K562 (cell line): Measurements from ENCODE around the gene NRXN2. TPM values are rescaled to one million over a fixed set of nuclear protein-coding genes. Genes with fewer than 3 reads are reported as not detected.

Source experiments
- ATAC-seq: fragments of 200-7000 bp; cut with Tn5 transposase; 3 replicates; pipeline ENCODE4 v1.9.1; 2020; ENCODE audit warnings: moderate library complexity
- BruUV-seq: library from RNA; stranded (reverse); fragments of 400-500 nt; replicated peaks from 2 replicates; lab custom pipeline; 2021; lab: Mats Ljungman, UMichigan
- CTCF ChIA-PET: fragments of 300-600 bp; formaldehyde crosslinking; extraction: SDS; loops from one replicate; lab custom pipeline; 2021; ENCODE audit warnings: low intra/inter-chr PET ratio; lab: Yijun Ruan, JAX
- POLR2A ChIA-PET: fragments of 300-600, 350-650 bp; sonication (Branson Sonifier 250); formaldehyde crosslinking; extraction: SDS; loops from one replicate; lab custom pipeline; 2021; ENCODE audit warnings: antibody characterized with exemption, inconsistent platforms; lab: Yijun Ruan, JAX
- DNase-seq, 4 experiments: peaks; one replicate each; pipeline versions ENCODE4 v3.0.0 to v3.0.0-alpha.2; 2011 to 2018; ENCODE audit warnings: low spot score in 3 of 4, mixed read lengths in 3 of 4; ENCODE audit errors: extremely low read depth in 1 of 4
- FAIRE-seq: peaks from 2 replicates; lab custom pipeline; 2011; peaks lifted over from hg19 to GRCh38; lab: Jason Lieb, UNC
- H2AFZ ChIP-seq: 2 replicates; pipeline ENCODE4 v1.6.0; 2011; ENCODE audit warnings: low read depth, low read length, control low read depth, inconsistent platforms
- H3K27ac ChIP-seq: fragments of 200-600 bp; 3 replicates; pipeline ENCODE4 v1.8.0; 2011; ENCODE audit warnings: low read depth, mild to moderate bottlenecking, control low read depth, inconsistent platforms, low read length, moderate library complexity, mixed read lengths; ENCODE audit errors: extremely low read depth
- H3K27me3 ChIP-seq, 2 experiments: fragments of 300-600 bp in 1 of 2; 2 replicates in 1 of 2; 3 replicates in 1 of 2; pipeline versions ENCODE4 v1.6.0 to v1.8.0; 2011; ENCODE audit warnings: inconsistent platforms in 2 of 2, low read length in 2 of 2, mild to moderate bottlenecking in 1 of 2, mixed read lengths in 1 of 2, moderate library complexity in 1 of 2; ENCODE audit not compliant: control insufficient read depth in 2 of 2, insufficient read depth in 2 of 2
- H3K36me3 ChIP-seq: fragments of 300-600 bp; 3 replicates; pipeline ENCODE4 v1.8.0; 2011; ENCODE audit warnings: mild to moderate bottlenecking, low read length, inconsistent platforms; ENCODE audit not compliant: control insufficient read depth, insufficient read depth
- H3K4me1 ChIP-seq, 2 experiments: fragments of 200-600 bp in 1 of 2; replicated peaks in 1 of 2; 2 replicates in 1 of 2; 3 replicates in 1 of 2; pipeline versions ENCODE4 v1.5.1 to v1.8.0; 2011; ENCODE audit warnings: inconsistent platforms in 2 of 2, low read length in 2 of 2, mild to moderate bottlenecking in 1 of 2, mixed read lengths in 1 of 2, moderate library complexity in 1 of 2; ENCODE audit not compliant: control insufficient read depth in 2 of 2, insufficient read depth in 2 of 2
- H3K4me2 ChIP-seq: 2 replicates; pipeline ENCODE4 v1.6.1; 2011; ENCODE audit warnings: low read length, control low read depth, inconsistent platforms, mixed read lengths; ENCODE audit not compliant: insufficient read depth
- H3K4me3 ChIP-seq: fragments of 200-600 bp; sonication (generic), shearing (Covaris generic); 2 replicates; pipeline ENCODE4 v1.5.1; 2016; ENCODE audit warnings: control low read depth, inconsistent platforms
- H3K79me2 ChIP-seq: fragments of 200-600 bp; 3 replicates; pipeline ENCODE4 v1.8.0; 2011; ENCODE audit warnings: low read length, inconsistent platforms; ENCODE audit not compliant: control insufficient read depth, insufficient read depth
- H3K9ac ChIP-seq, 2 experiments: 2 replicates each; pipeline versions ENCODE4 v1.6.0 to v1.6.1; 2011; ENCODE audit warnings: low read depth in 2 of 2, low read length in 2 of 2, control low read depth in 1 of 2, inconsistent platforms in 1 of 2, mild to moderate bottlenecking in 1 of 2, mixed read lengths in 1 of 2; ENCODE audit not compliant: insufficient read depth in 1 of 2
- H3K9me1 ChIP-seq: one replicate; pipeline ENCODE4 v1.6.0; 2011; ENCODE audit warnings: inconsistent platforms, mild to moderate bottlenecking, low read length, moderate library complexity; ENCODE audit not compliant: control insufficient read depth, insufficient read depth
- H3K9me3 ChIP-seq: replicated peaks from 2 replicates; pipeline ENCODE4 v1.5.1; 2011; ENCODE audit warnings: low read depth, low read length, inconsistent platforms; ENCODE audit not compliant: control insufficient read depth, insufficient read depth
- H4K20me1 ChIP-seq: replicated peaks from 2 replicates; pipeline ENCODE4 v1.6.1; 2011; ENCODE audit warnings: low read length, inconsistent platforms, mixed read lengths; ENCODE audit not compliant: control insufficient read depth, insufficient read depth
- CTBP1 ChIP-seq: fragments of 450-650 bp; IDR thresholded peaks from 2 replicates; pipeline ENCODE4 v1.6.1; 2016; ENCODE audit warnings: borderline replicate concordance
- KAT7 ChIP-seq: sonication (generic); formaldehyde crosslinking; IDR thresholded peaks from 2 replicates; pipeline ENCODE4 v1.8.0; 2022; ENCODE audit warnings: missing genetic modification reagents, mild to moderate bottlenecking, borderline replicate concordance
- KDM1A ChIP-seq, 2 experiments: fragments of 450-650 bp; IDR thresholded peaks; 2 replicates each; pipeline ENCODE4 v1.6.1; 2016; ENCODE audit warnings: mild to moderate bottlenecking in 2 of 2
- LEF1 ChIP-seq: fragments of 450-650 bp; IDR thresholded peaks from 2 replicates; pipeline ENCODE4 v1.6.1; 2016; ENCODE audit warnings: mild to moderate bottlenecking
- NBN ChIP-seq: fragments of 450-650 bp; IDR thresholded peaks from 2 replicates; pipeline ENCODE4 v1.6.1; 2016; ENCODE audit warnings: low read depth, mild to moderate bottlenecking
- PYGO2 ChIP-seq: fragments of 450-650 bp; IDR thresholded peaks from 2 replicates; pipeline ENCODE4 v1.6.1; 2016; ENCODE audit warnings: mild to moderate bottlenecking, missing genetic modification characterization, moderate library complexity, missing compliant biosample characterization
- SUPT5H ChIP-seq: fragments of 450-650 bp; IDR thresholded peaks from 2 replicates; pipeline ENCODE4 v1.6.1; 2016
- TAF9B ChIP-seq: fragments of 450-650 bp; IDR thresholded peaks from 2 replicates; pipeline ENCODE4 v1.6.1; 2018; ENCODE audit warnings: mild to moderate bottlenecking; ENCODE audit not compliant: partially characterized antibody
- ZNF644 ChIP-seq: fragments of 200-800 bp; sonication (Bioruptor generic); IDR thresholded peaks from 2 replicates; pipeline ENCODE4 v1.6.1; 2016; ENCODE audit warnings: low read depth, missing genetic modification characterization, missing compliant biosample characterization
- WGBS: fragments of 100-300 bp; shearing (Covaris generic); methylation state at CpG from one replicate; pipeline ENCODE4 v1.1.6; 2016; ENCODE audit warnings: low coverage, mixed read lengths; ENCODE audit not compliant: insufficient coverage; ENCODE audit errors: missing lambda C conversion rate; 5-methylcytosine and 5-hydroxymethylcytosine counted together
- in situ Hi-C: fragments of 300-500 bp; cut with MboI; formaldehyde crosslinking; loops from 4 replicates; pipeline ENCODE4 v1.15.0; 2018; ENCODE audit warnings: inconsistent platforms, mixed read lengths
- intact Hi-C: fragments of 100-400 bp; cut with micrococcal nuclease; formaldehyde crosslinking; loops from 2 replicates; pipeline ENCODE4 v1.14.2; 2022
- polyA plus RNA-seq, 8 experiments: library from polyadenylated mRNA; depleted of rRNA in 4 of 8; stranded (reverse) in 5 of 8; unstranded in 3 of 8; fragments of >200 nt; fragmentation: Nextera tagmentation in 2 of 8; fragmentation: Illumina TruSeq in 1 of 8; extraction: Ambion mirVana in 2 of 8; extraction: Trizol in 1 of 8; gene quantifications; 2 replicates each; pipeline versions ENCODE4 v1.2.1 to v1.2.3, GENCODE V29; 2011 to 2014; ENCODE audit warnings: inconsistent platforms in 1 of 8, missing spikeins in 1 of 8
- total RNA-seq, 7 experiments: library from RNA; depleted of rRNA in 6 of 7; stranded (reverse); fragments of >200 nt in 6 of 7; fragmentation: Illumina TruSeq in 2 of 7; extraction: Trizol in 2 of 7; gene quantifications; 2 replicates each; pipeline versions ENCODE4 v1.2.1 to v1.2.3, GENCODE V29; 2011 to 2021; ENCODE audit warnings: low replicate concordance in 1 of 7
- TF ChIP-seq, protein P1 (sequence below): fragments of 450-650 bp; formaldehyde crosslinking; IDR thresholded peaks from 2 replicates; pipeline ENCODE4 v1.4.0; 2020; ENCODE audit warnings: mild to moderate bottlenecking, mixed read lengths
- TF ChIP-seq, protein P2 (sequence below): sonication (generic); formaldehyde crosslinking; IDR thresholded peaks from 2 replicates; pipeline ENCODE4 v1.8.1; 2023; ENCODE audit warnings: mild to moderate bottlenecking, missing genetic modification reagents
- TF ChIP-seq, protein P3 (sequence below): fragments of 250-450 bp; sonication (Bioruptor Pico); IDR thresholded peaks from 2 replicates; pipeline ENCODE4 v1.4.0; 2020; ENCODE audit warnings: mild to moderate bottlenecking, moderate library complexity
- TF ChIP-seq, protein P4 (sequence below): sonication (generic); formaldehyde crosslinking; IDR thresholded peaks from 2 replicates; pipeline ENCODE4 v1.8.1; 2023; ENCODE audit warnings: mild to moderate bottlenecking, missing genetic modification reagents
- TF ChIP-seq, protein P5 (sequence below): sonication (generic); formaldehyde crosslinking; IDR thresholded peaks from 2 replicates; pipeline ENCODE4 v1.8.0; 2023; ENCODE audit warnings: mild to moderate bottlenecking, missing genetic modification reagents

The NRXN2 gene
- total and polyA plus RNA-seq, 9 of the 15 experiments (the other 6 are each of a cell fraction or from before 2014, with no cell fraction given): 0.07 to 0.47 (median 0.15) TPM; not detected in 4

DNA sequence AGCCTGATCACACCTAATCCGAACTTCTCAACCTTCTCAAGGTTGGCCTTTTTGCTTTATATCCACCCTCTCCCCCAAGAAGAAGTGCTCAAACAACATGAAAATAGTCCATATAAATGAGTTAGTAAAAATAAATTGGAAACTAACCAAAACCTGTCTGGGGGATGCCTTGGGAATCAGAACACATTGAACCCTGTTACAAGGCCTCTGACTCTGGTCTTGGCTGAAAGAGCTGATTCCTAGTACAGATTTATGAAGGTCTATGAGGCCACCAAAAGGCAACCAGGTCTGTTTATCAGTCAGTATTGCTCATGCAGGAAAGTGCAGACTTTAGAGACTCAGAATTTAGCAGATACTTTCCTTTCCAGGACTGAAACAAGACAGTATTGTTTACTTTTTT, 49.7 kb downstream of the NRXN2 start:
- Histone ChIP-seq H3K27ac (no peak overlapping the region), H3K36me3 (no peaks in the 10 kb centered on the region), H3K79me2 (no peaks in the 10 kb centered on the region), H4K20me1 (peaks cover 3% of the 10 kb centered on the region; the same call in 1 of the 2 replicates), H3K4me2 (no peak overlapping the region), H3K9ac (no peak overlapping the region), H2AFZ (no peak overlapping the region), H3K27me3 (peaks cover 41 to 56% of the 10 kb centered on the region in 2 experiments; a peak in 4 of 5 replicates), H3K9me1 (no peaks in the 10 kb centered on the region), H3K9me3 (no peaks in the 10 kb centered on the region), H3K4me1 (peaks cover 0 to 5% of the 10 kb centered on the region in 2 experiments; a peak in 2 of 5 replicates), H3K4me3 (no peak overlapping the region)
- in situ Hi-C loops (no loop called here), intact Hi-C loops (no loop called here)
- BruUV-seq: no TSS peak
- POLR2A ChIA-PET: interaction anchor here (0.6 to 2.4 kb wide), 2 partner anchors 8 to 14 kb away, joined by 3 to 8 read pairs; no protein-coding TSS in a partner anchor
- CTCF ChIA-PET: interaction anchor here (0.7 kb wide), 1 partner anchor 16 kb away, joined by 4 read pairs; no protein-coding TSS in a partner anchor
- WGBS: 5% methylated on average over 1 of the region's 1 CpG
- DNase-seq: no peak
- FAIRE-seq: no peak
- ATAC-seq: no peak
- TF ChIP-seq CTBP1: no peak
- TF ChIP-seq, protein P1, sequence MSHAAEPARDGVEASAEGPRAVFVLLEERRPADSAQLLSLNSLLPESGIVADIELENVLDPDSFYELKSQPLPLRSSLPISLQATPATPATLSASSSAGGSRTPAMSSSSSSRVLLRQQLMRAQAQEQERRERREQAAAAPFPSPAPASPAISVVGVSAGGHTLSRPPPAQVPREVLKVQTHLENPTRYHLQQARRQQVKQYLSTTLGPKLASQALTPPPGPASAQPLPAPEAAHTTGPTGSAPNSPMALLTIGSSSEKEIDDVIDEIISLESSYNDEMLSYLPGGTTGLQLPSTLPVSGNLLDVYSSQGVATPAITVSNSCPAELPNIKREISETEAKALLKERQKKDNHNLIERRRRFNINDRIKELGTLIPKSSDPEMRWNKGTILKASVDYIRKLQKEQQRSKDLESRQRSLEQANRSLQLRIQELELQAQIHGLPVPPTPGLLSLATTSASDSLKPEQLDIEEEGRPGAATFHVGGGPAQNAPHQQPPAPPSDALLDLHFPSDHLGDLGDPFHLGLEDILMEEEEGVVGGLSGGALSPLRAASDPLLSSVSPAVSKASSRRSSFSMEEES: no peak
- TF ChIP-seq TAF9B: no peak
- no peak for TF ChIP-seq KDM1A (IDR thresholded peaks at IDR 0.05)
- TF ChIP-seq, protein P2, sequence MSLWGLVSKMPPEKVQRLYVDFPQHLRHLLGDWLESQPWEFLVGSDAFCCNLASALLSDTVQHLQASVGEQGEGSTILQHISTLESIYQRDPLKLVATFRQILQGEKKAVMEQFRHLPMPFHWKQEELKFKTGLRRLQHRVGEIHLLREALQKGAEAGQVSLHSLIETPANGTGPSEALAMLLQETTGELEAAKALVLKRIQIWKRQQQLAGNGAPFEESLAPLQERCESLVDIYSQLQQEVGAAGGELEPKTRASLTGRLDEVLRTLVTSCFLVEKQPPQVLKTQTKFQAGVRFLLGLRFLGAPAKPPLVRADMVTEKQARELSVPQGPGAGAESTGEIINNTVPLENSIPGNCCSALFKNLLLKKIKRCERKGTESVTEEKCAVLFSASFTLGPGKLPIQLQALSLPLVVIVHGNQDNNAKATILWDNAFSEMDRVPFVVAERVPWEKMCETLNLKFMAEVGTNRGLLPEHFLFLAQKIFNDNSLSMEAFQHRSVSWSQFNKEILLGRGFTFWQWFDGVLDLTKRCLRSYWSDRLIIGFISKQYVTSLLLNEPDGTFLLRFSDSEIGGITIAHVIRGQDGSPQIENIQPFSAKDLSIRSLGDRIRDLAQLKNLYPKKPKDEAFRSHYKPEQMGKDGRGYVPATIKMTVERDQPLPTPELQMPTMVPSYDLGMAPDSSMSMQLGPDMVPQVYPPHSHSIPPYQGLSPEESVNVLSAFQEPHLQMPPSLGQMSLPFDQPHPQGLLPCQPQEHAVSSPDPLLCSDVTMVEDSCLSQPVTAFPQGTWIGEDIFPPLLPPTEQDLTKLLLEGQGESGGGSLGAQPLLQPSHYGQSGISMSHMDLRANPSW (CRISPR knock-in tag): no peak
- TF ChIP-seq, protein P3, sequence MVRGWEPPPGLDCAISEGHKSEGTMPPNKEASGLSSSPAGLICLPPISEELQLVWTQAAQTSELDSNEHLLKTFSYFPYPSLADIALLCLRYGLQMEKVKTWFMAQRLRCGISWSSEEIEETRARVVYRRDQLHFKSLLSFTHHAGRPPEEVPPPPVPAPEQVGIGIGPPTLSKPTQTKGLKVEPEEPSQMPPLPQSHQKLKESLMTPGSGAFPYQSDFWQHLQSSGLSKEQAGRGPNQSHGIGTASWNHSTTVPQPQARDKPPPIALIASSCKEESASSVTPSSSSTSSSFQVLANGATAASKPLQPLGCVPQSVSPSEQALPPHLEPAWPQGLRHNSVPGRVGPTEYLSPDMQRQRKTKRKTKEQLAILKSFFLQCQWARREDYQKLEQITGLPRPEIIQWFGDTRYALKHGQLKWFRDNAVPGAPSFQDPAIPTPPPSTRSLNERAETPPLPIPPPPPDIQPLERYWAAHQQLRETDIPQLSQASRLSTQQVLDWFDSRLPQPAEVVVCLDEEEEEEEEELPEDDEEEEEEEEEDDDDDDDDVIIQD (CRISPR knock-in tag): no peak
- no peak for TF ChIP-seq ZNF644
- TF ChIP-seq, protein P4, sequence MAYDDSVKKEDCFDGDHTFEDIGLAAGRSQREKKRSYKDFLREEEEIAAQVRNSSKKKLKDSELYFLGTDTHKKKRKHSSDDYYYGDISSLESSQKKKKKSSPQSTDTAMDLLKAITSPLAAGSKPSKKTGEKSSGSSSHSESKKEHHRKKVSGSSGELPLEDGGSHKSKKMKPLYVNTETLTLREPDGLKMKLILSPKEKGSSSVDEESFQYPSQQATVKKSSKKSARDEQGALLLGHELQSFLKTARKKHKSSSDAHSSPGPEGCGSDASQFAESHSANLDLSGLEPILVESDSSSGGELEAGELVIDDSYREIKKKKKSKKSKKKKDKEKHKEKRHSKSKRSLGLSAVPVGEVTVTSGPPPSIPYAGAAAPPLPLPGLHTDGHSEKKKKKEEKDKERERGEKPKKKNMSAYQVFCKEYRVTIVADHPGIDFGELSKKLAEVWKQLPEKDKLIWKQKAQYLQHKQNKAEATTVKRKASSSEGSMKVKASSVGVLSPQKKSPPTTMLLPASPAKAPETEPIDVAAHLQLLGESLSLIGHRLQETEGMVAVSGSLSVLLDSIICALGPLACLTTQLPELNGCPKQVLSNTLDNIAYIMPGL (CRISPR knock-in tag): no peak
- no peak for TF ChIP-seq KAT7 (CRISPR knock-in tag)
- TF ChIP-seq SUPT5H: no peak
- TF ChIP-seq PYGO2 (tag): no peak
- no peak for TF ChIP-seq NBN
- TF ChIP-seq, protein P5, sequence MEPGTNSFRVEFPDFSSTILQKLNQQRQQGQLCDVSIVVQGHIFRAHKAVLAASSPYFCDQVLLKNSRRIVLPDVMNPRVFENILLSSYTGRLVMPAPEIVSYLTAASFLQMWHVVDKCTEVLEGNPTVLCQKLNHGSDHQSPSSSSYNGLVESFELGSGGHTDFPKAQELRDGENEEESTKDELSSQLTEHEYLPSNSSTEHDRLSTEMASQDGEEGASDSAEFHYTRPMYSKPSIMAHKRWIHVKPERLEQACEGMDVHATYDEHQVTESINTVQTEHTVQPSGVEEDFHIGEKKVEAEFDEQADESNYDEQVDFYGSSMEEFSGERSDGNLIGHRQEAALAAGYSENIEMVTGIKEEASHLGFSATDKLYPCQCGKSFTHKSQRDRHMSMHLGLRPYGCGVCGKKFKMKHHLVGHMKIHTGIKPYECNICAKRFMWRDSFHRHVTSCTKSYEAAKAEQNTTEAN (CRISPR knock-in tag): no peak
- no peak for TF ChIP-seq LEF1
